Measurements from ENCODE around the gene CIROP.

Gene CIROP

GRCh38 chr14:23102801-23103200 is 2.0 kb downstream of the CIROP start:
- H3K4me1 ChIP-seq (ENCODE audit: low read length), result no peaks in the 10 kb centered on the region
- H3K27me3 ChIP-seq (ENCODE audit: low read depth, low read length), result no peaks in the 10 kb centered on the region
- peaks cover 14% of the 10 kb centered on the region for H3K36me3 ChIP-seq (replicated peaks; ENCODE audit: low read depth, low read length)
- H3K4me3 ChIP-seq (ENCODE audit: low read length), result no peak overlapping the region
- no peak overlapping the region for H2AFZ ChIP-seq (ENCODE audit: low read depth, low read length)
- H3K9me3 ChIP-seq (ENCODE audit: insufficient read depth, low read length), result no peaks in the 10 kb centered on the region
- peaks cover 5% of the 10 kb centered on the region; the same call in 1 of the 2 replicates for H3K79me2 ChIP-seq (ENCODE audit: low read length)
- no peak overlapping the region for H3K9ac ChIP-seq (ENCODE audit: low read length)
- H4K20me1 ChIP-seq (ENCODE audit: insufficient read depth, low read length), result no peaks in the 10 kb centered on the region
- no peak overlapping the region for H3K4me2 ChIP-seq (ENCODE audit: low read length)
- no peak overlapping the region for H3K27ac ChIP-seq (ENCODE audit: low read length)
- TF ChIP-seq EZH2phosphoT487 (IDR thresholded peaks at IDR 0.05; ENCODE audit: low read depth) (no peak), CTCF (IDR thresholded peaks at IDR 0.05; ENCODE audit: low read depth, low read length) (no peak)

DNA sequence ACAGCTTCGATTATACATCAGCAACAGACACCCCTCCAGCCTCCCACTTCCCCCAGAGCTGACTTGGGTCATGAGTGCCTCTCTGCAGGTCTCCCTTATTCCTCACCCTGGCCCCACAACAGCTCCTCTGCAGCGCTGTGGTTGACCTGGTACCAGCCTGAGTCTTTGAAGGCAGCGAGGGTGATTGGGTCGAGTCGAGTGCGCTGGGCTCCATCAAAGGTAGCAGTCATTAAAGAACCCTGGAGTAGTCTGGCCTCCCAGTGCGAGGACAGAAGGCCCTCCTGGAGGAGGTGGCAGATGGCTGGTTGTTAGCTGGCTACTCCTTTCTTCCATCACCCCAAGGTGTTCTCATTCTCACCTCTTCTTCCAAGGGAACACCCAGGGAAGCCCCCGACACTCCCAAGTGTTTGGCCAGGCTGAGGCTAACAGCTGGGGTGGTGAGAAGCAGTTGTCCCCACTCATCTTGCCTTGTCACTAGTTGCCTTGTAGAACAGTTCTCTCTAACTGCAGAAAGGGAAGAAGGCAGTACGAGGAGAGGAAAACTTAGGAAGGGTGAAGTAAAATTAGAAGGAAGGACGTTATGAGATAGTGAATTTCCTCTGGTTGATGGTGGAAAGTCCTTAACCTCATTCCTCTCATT is 2.7 kb downstream of the CIROP start:
- TF ChIP-seq CTCF (IDR thresholded peaks at IDR 0.05; ENCODE audit: low read depth, low read length), result no peak
- no peak for TF ChIP-seq EZH2phosphoT487 (IDR thresholded peaks at IDR 0.05; ENCODE audit: low read depth)
- H3K4me1 ChIP-seq (ENCODE audit: low read length), result no peaks in the 10 kb centered on the region
- no peaks in the 10 kb centered on the region for H3K9me3 ChIP-seq (ENCODE audit: insufficient read depth, low read length)
- H3K27ac ChIP-seq (ENCODE audit: low read length), result no peak overlapping the region
- no peaks in the 10 kb centered on the region for H4K20me1 ChIP-seq (ENCODE audit: insufficient read depth, low read length)
- no peak overlapping the region for H2AFZ ChIP-seq (ENCODE audit: low read depth, low read length)
- H3K4me2 ChIP-seq (ENCODE audit: low read length), result no peak overlapping the region
- H3K9ac ChIP-seq (ENCODE audit: low read length), result no peak overlapping the region
- H3K27me3 ChIP-seq (ENCODE audit: low read depth, low read length), result no peaks in the 10 kb centered on the region
- peaks cover 18% of the 10 kb centered on the region for H3K36me3 ChIP-seq (replicated peaks; ENCODE audit: low read depth, low read length)
- H3K4me3 ChIP-seq (ENCODE audit: low read length), result no peak overlapping the region
- peaks cover 12% of the 10 kb centered on the region for H3K79me2 ChIP-seq (ENCODE audit: low read length)

DNA sequence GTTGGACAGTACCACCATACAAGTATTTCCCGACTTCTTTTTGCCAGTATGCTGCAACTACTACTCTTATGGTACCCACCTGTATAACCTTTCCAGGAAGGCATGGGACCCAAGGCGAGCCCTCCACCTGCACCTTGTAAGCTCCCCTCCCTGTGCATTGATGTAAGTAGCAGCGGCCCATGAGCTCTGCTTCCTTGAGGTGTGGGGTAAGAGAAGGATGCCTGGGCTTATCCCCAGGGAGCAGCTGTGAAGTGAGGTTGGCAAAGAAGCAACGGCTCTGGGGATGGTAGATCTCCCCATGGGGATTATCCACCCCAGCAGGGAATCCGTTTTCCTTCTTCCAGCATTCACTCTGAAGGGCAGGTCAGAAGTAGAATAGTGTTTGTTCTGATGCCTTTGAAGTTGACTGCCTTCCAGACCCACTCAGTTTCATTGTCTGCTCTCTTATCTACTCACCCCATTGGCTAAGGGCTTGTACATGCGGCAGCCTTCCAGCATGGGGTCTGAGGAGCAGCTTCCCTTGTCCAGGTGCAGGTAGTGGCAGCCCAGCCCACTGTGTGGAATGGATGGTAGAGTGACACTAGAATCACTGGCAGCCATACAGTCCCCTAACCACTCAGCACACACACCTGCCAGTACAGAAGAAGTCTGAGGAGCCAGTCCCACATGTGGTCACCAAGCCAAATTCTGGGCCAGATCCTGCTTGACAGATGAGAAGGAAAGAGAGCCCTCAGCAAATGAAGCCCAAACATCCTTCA is 3.4 kb downstream of the CIROP start:
- H3K9ac ChIP-seq (ENCODE audit: low read length), result no peak overlapping the region
- H3K27ac ChIP-seq (ENCODE audit: low read length), result no peak overlapping the region
- no peaks in the 10 kb centered on the region for H3K27me3 ChIP-seq (ENCODE audit: low read depth, low read length)
- H3K4me1 ChIP-seq (ENCODE audit: low read length), result 0 out of 2 replicates have a peak, but pooled peaks cover 6% of the 10 kb centered on the region
- H3K4me2 ChIP-seq (ENCODE audit: low read length), result no peak overlapping the region
- peaks cover 18% of the 10 kb centered on the region for H3K36me3 ChIP-seq (replicated peaks; ENCODE audit: low read depth, low read length)
- no peaks in the 10 kb centered on the region for H3K9me3 ChIP-seq (ENCODE audit: insufficient read depth, low read length)
- no peak for TF ChIP-seq EZH2phosphoT487 (IDR thresholded peaks at IDR 0.05; ENCODE audit: low read depth)
- H3K4me3 ChIP-seq (ENCODE audit: low read length), result no peak overlapping the region
- no peak overlapping the region for H2AFZ ChIP-seq (ENCODE audit: low read depth, low read length)
- H4K20me1 ChIP-seq (ENCODE audit: insufficient read depth, low read length), result no peaks in the 10 kb centered on the region
- H3K79me2 ChIP-seq (ENCODE audit: low read length), result peaks cover 19% of the 10 kb centered on the region

DNA sequence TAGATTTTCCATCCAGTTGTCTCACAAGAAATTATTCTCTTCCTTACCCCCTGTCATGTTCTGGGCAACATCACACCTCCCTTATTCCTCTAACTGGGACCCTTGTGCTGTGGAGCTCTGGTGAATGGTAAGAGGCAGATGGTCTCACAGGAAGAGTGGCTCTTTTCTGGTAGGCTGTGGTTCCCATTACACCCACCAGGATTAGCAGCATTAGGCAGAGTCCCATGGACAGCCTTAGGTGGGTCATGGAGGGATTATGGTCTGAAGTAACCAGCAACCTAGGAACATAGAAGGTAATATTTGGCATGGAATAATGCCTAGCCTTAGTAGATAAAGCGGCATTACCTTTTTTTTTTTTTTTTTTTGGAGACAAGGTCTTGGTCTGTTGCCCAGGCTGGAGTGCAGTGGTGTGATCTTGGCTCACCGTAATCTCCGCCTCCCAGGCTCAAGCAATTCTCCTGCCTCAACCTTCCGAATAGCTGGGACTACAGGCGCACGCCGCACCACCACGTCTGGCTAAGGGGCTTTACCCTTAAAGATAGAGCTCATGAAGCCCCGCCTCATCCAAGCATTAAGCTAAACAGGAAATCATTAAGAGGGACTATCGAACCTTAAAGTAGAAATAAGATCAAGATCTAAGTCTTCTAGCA is 5.5 kb downstream of the CIROP start:
- Histone ChIP-seq H3K9me3 (ENCODE audit: insufficient read depth, low read length) (no peaks in the 10 kb centered on the region), H3K9ac (ENCODE audit: low read length) (no peak overlapping the region), H3K4me1 (ENCODE audit: low read length) (0 out of 2 replicates have a peak, but pooled peaks cover 6% of the 10 kb centered on the region), H4K20me1 (ENCODE audit: insufficient read depth, low read length) (peaks cover under 1% of the 10 kb centered on the region), H3K36me3 (replicated peaks; ENCODE audit: low read depth, low read length) (peaks cover 18% of the 10 kb centered on the region), H3K27ac (ENCODE audit: low read length) (no peak overlapping the region), H2AFZ (ENCODE audit: low read depth, low read length) (no peak overlapping the region), H3K4me3 (ENCODE audit: low read length) (no peak overlapping the region), H3K27me3 (ENCODE audit: low read depth, low read length) (no peaks in the 10 kb centered on the region), H3K79me2 (ENCODE audit: low read length) (peaks cover 31% of the 10 kb centered on the region), H3K4me2 (ENCODE audit: low read length) (no peak overlapping the region)
- TF ChIP-seq EZH2phosphoT487 (IDR thresholded peaks at IDR 0.05; ENCODE audit: low read depth), result no peak
- no peak for TF ChIP-seq CTCF (IDR thresholded peaks at IDR 0.05; ENCODE audit: low read depth, low read length)

All from OCI-LY3 (cell line).